Stimulated activated CD8-positive, alpha-beta memory T cell treated with anti-CD3 and anti-CD28 coated beads, Interleukin-2, amount 100 ng/mL, for 48 hours (primary cell): ENCODE results near the gene SSH3.
"Not testable (repeated sequence)": the region's sequence is repeated elsewhere in the genome, so short reads cannot be mapped to it uniquely, and the experiment has no call there.

ENCODE experiments used
- DNase-seq, 2 donors: peaks; one replicate each; pipeline ENCODE4 v3.0.0-alpha.2; 2020; ENCODE audit warnings: low read depth in 2 of 2

Gene SSH3

DNA sequence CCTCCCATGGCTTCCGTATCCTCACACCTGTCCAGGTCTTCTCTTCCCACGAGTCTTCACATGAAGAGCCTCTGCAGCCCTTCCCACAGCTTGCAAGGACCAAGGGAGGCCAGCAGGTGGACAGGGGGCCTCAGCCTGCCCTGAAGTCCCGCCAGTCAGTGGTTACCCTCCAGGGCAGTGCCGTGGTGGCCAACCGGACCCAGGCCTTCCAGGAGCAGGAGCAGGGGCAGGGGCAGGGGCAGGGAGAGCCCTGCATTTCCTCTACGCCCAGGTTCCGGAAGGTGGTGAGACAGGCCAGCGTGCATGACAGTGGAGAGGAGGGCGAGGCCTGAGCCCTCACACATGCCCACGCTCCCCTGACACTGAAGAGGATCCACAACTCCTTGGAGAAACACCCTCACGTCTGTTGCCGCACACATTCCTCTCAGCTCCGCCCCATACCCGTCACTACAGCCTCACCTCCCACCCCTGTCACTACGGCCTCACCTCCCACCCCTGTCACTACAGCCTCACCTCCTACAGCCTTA lies 8.3 kb downstream of the SSH3 start:
- DNase-seq: no peak

DNA sequence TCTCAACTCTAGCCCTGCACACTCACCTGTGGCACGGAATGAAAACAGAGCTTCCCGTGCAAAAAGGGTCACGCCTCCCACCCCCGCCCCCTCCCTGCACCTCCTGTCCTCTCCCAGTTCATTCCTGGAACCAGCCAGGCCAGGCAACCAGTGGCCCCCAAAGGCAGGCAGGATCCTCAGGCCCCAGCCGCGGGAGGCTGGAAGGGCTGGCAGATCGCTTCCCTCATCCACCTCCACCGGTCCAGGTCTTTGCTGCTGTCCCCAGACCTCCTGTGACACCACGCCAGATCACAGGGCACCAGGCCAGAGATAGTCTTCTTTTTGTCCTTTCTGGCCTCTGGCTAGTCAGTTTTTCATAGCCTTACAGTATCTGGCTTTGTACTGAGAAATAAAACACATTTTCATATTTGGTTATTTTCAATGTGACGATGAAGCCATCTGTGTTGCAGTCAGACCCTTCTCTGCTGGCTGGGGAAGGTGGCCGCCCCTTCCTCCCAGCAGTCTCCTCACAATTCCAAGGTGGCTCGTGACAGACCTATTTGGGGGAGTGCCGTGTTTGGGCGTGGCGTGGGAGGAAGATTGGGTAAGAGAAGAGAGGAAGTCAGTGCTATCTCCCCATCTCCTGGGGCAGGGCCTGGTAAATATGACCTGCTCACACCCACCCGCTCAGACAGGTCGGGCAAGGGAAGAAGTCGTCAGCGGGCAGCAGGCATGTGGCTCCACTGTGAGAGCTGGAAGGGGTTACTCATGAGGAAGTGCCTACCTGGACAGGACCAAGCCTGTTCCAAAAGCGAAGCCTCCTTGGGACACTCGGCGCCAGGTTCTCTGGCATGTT lies 9.1 kb downstream of the SSH3 start:
- no peak for DNase-seq

DNA sequence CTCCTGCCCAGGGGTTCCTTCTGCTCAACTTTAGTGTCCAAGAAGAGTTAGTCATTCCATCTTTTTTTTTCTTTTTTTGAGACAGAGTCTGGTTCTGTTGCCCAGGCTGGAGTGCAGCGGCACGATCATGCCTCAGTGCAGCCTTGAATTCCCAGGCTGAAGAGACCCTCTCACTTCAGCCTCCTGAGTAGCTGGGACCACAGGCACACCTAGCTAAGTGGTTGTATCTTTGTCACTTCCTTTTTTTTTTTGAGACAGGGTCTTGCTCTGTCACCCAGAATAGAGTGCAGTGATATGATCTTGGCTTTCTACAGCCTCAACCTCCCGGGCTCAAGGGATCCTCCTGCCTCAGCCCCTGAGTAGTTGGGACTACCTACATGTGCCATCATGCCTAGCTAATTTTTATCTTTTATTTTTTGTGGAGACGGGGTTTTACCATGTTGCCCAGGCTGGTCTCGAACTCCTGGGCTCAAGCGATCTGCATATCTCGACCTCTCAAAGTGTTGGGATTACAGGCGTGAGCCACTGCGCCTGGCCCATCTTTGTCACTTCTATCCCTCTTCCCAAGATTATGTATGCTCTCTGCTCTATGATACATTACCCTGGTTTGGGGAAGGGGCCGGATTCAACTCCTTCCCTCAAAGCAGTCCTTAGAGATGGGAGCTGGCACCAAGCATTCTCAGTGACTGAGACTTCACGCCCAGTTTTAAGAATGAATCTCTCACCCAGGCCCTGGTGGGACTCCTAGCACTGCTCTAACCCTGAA lies 10.0 kb downstream of the SSH3 start:
- DNase-seq: no peak

GRCh38 chr11:67314218-67314617 lies 10.9 kb downstream of the SSH3 start:
- DNase-seq: no peak

- no peak for DNase-seq
Measured at GRCh38 chr11:67315325-67315909, 12.1 kb downstream of the SSH3 start.

GRCh38 chr11:67316882-67317204 lies 13.5 kb downstream of the SSH3 start:
- no peak for DNase-seq

GRCh38 chr11:67317205-67317887 lies 14.0 kb downstream of the SSH3 start:
- peak; percentile 96 to 98 for DNase-seq

DNA sequence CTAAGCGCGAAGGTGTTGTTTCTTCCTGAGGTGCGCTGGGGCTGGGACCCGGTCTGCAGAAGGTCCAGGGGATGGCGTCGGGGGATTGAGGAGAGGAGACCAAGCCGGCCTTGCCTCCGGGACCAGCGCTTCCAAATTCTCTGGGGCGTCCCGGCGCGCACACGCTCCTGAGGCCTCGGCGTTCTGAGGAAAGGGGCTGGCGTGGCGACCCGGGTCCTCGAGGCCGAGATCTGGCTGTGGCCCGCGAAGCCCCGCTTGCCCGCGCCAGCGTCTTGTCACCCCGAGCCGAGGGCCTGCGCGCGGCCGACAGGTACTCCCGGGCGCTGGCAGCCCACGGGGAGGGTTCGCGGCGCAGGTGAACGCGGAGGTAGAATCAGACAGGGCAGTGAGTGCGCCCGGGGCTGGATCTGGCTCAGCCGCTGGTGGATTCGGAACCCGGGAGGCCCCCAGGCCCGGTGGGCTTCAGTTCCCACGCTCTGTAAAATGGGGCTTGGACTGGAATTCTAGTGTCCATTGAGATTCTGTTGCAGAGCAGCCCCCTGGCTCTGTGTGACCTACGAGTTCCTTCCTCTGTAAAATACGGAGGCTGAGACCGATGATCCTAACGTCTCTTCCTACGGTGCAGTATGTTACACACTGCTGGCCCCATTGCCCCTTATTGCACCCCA lies 14.7 kb downstream of the SSH3 start:
- DNase-seq: no peak

DNA sequence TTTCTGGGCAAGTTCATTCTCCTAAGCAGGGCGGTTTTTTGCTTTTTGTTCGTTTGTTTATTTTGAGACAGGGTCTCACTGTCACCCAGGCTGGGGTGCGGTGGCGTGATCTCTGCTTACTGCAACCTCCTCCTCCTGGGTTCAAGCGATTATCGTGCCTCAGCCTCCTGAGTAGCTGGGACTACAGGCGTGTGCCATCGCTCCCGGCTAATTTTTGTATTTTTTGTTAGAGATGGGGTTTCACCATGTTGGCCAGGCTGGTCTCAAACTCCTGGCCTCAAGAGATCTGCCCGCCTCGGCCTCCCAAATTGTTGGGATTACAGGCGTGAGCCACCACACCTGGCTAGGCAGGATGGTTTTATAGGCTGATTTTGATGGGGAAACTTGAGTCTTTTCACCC lies 15.5 kb downstream of the SSH3 start:
- not testable (repeated sequence) for DNase-seq

- DNase-seq: no peak
Measured at GRCh38 chr11:67320011-67320410, 16.7 kb downstream of the SSH3 start.

GRCh38 chr11:67320691-67321090 lies 17.4 kb downstream of the SSH3 start:
- no peak for DNase-seq

- no peak for DNase-seq
Measured at GRCh38 chr11:67321313-67321871, 18.1 kb downstream of the SSH3 start.

DNA sequence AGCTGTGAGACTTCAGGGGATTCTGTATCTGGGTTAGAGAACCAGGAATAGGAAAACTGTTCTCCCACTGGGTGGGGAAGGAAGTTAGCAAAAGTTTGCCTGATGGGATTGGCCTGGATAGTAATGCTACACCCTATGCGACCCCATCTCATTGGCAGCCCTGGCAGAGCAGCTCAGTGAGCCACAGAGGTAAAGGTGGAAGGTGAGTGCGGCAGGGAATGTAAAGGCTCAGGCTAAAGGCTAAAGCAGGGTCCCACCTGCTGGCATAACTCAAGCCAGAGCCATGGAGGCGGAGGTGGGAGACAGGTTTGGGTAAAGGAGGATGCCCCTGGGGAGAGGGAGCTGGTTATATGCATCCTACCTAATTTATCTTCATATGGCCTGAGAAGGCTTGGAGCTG lies 18.7 kb downstream of the SSH3 start:
- DNase-seq: no peak

DNA sequence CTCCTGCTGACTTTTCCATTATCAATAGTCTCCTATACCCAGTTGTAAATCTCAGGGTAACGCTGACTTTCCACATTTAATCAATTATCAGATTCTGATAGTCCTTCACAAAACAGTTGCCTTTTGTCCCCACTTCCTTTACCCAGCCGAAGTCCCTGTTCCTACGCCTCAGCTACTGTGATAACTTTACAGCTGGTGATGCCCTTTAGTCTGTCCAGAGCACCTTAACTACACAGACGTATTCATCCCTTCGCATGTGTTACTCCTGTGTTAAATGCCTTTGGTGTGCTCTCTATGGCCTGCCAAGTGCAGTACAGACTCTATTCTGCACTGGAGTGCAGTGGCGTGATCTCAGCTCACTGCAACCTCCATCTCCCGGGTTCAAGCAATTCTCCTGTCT lies 20.2 kb downstream of the SSH3 start:
- DNase-seq: no peak

DNA sequence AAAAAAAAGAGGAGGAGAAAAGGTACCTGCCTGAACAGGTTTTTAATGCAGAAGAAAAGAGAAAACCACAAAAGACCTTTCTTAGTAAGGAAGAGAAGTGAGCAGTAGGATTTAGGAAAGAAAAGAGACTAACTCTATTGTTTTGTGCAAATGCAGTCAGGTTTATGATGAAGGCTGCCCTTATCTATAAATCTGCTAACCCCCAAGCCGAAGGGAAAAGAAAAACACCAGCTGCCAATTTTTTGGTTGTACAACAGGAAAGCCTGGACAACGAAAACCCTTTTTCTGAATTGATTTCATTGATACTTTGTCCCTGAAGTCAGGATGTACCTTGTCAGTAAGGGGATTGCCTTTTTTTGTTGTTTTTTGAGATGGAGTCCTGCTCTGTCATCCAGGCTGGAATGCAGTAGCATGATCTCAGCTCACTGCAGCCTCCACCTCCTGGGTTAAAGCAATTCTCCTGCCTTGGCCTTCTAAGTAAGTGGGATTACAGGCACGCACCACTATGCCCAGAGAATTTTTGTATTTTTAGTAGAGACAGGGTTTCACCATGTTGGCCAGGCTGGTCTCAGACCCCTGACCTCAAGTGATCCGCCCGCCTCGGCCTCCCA lies 28.9 kb downstream of the SSH3 start:
- no peak for DNase-seq

DNA sequence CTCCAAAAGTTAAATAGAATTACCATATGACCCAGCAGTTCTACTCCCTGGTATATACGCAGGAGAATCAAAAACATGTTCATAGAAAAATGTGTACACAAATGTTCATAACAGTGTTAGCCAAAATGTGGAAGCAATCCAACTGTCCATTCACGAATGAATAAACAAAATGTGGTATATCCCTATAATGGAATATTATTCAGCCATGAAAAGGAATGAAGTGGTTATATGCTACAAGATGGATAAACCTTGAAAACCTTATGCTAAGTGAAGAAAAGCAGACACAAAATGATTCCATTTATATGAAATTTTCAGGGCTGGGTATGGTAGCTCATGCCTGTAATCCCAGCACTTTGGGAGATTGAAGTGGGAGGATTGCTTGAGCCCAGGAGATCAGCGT lies 33.9 kb downstream of the SSH3 start:
- no peak for DNase-seq

GRCh38 chr11:67344264-67344663 lies 40.9 kb downstream of the SSH3 start:
- no peak for DNase-seq

GRCh38 chr11:67345247-67345919 lies 42.1 kb downstream of the SSH3 start:
- no peak for DNase-seq

- no peak for DNase-seq
Measured at GRCh38 chr11:67345920-67346819, 42.8 kb downstream of the SSH3 start.
